Ramos (cell line): ENCODE measurements around the gene TBC1D14.

Experiments
- in situ Hi-C: fragments of 300-500 bp; cut with MboI; formaldehyde crosslinking; loops from one replicate; pipeline ENCODE4 v1.14.3; 2022; ENCODE audit warnings: low sequenced_read_pairs; ENCODE audit not compliant: unreplicated experiment

Gene TBC1D14

DNA sequence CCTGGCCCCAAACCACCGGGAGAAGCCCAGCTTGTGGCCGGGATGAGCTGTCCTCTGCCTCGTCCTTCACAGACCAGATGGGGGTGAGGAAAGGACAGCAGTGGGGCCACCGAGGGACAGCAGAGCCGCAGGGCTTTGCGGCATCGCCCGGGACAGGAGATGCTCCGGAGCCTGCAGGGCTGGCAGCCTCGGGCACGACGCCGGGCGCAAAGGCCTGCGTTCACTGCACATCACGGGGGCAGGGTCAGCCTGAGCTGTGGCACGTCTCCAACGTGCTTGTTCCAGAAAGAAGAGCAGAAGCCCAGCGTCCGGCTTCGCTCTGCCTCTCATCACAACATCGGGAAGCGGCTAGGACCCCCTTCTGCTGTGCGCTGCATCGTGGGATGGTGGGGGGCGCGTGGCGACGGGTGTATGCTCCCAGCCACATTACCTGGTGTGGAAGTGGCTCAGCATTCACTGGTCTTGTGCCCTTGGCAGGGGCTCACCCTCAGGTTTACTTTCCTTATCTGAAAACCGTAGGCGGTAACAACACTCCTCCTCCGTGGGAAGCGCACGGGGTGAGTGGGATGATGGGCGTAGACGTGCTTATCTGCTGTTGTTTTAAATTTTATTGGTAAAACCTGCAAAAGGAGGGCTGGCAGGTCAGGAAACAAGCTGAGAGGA lies 141.0 kb downstream of the TBC1D14 start:
- in situ Hi-C loops, result no loop called here

DNA sequence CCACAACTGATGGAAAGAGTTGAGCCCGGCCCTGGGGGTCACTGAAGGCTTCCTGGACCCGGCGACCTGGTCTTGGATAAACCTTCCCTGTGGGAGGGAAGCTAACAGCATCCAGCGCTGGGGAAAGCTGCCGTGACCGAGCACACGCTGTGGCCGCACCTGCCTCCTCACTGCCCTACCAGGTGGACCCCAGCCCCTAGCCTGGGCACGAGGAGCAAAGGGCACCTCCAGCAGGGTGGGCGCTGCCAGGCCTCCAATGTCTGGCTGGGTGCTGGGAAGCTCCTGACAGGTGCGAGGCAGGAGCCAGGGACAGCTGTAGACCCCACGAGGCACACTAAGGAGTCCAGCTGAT lies 141.5 kb downstream of the TBC1D14 start:
- in situ Hi-C loops, result no loop called here

DNA sequence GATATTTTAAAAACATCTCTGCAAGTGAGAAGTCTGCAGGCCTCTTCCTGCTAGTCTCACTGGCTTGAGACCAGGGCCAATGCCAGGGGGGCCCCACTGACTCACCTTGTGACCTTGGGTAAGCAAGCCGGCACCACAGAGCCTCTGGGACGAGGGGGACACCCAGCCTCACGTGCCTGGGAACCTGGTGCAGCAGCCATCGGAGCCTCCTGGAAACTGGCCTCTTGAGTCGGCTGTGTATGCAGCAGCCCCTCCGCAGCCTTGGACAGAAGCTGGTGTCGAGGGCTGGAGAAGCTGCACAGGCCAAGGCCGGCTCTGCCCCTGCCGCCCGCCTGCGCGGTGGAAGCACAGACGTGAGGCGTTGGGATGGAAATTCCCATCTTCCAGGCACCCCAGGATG lies 142.3 kb downstream of the TBC1D14 start:
- in situ Hi-C loops, result no loop called here

DNA sequence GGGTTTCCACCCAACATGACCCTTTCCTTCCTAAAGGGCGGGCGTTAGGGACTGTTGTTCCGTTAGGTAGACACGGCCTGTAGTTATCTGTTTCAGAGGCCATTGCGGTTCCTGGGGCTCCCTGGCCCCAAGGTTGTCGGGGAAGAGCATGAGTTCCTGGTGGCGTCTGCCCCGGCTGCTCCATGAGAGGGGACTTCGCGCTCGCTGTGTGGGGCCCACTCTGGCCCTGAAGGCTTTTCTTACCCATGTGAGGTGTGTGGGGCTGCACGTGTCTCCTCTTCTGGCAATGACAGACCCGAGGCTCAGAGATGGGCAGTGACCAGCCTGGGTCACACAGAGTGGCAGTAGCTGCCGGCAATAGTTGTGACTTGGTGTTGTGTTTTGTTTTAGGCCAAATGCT lies 142.7 kb downstream of the TBC1D14 start:
- in situ Hi-C loops, result no loop called here

DNA sequence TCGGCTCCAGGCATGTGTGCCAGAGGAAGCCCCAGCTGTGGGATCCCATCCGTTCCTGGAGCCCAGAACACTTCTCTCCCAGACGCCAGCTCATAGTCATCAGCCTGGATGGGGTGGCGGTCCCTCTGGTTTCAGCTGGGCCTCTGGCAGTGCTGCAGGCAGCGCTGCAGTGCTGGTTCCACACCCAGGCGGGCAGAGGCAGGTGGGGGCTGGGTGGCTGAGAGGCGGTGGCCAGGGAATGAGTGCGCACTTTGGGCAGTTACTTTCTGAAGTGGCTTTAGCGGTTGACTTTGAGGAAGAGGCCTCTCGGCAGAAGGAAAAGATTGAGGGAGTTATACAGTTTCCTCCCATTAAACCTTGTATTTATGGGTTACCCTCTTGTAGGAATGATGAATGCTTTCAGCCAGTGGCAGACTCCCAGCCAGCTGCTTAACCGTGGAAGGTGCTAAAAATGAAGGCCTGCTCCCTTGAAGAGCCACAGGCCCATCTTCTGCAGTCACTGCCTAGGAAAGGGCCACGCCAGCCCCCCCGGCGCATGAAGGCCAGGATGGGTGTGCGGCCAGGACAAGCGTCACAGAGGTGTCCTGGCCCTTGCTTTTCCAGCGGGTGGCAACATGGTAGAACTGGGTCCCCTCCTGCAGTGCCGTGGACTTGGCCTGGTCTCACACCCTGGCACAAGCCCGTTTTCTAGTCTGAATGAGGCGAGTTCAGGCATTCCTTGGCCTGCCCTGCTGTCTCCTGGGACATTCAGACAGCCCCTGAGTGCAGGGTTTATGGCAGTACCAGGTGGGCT lies 143.5 kb downstream of the TBC1D14 start:
- in situ Hi-C loops, result no loop called here

DNA sequence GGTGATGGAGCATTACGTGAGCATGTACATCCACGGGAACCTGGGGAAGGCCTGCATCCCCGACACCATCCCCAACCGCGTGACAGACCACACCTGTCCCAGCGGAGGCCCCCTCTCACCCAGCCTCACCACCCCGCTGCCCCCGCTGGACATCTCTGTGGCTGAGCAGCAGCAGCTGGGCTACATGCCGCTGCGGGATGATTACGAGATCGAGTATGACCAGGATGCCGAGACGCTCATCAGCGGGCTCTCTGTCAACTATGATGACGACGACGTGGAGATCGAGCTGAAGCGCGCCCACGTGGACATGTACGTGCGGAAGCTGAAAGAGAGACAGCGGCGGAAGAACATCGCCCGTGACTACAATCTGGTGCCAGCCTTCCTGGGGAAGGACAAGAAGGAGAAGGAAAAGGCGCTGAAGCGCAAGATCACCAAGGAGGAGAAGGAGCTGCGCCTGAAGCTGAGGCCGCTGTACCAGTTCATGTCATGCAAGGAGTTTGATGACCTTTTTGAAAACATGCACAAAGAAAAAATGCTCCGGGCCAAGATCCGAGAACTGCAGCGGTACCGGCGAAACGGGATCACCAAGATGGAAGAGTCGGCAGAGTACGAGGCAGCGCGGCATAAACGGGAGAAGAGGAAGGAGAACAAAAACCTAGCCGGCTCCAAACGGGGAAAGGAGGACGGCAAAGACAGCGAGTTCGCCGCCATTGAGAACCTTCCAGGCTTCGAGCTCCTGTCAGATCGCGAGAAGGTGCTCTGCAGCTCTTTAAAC lies 144.7 kb downstream of the TBC1D14 start:
- in situ Hi-C loops, result no loop called here

DNA sequence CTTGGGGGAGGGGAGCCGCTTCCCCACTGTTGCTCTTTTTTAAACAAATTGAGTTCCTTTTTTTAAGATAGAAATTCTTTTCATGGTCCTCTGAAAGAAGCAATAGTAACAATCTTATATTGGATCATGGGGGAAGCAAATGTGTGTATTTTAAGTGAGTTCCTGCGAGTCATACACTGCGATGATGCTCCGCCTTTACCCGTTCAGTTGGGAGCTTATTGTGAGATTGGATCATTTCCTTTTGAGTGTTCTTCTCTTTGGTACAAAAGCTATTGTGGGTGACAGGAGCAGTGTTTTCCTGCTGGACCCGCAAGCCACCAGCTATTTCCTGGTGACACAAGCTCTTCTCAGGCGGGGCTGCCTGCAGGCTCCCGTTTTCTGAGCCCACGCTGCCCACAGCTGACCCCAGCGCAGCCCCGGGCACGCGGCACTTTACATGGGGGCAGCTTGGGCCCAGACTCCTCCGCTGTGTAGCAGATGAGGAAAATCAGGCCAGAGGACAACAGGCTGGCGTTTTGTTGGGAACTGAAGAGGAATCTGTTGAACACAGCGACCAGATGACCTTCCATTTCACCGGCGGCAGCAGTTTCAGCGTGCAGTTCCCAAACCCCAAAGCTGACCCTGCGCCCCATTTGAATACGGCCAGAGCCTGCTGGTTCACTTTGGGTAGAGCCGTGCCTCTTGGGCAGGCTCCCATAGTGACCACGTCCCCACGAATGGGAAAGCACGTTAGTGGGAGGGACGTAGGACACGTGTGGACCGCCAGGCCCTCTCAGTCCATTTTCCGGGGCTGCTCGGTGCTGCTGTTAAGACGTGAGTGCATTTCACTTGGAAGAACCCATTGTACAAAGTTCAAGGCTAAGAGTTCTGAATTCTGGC lies 145.7 kb downstream of the TBC1D14 start:
- in situ Hi-C loops, result no loop called here

DNA sequence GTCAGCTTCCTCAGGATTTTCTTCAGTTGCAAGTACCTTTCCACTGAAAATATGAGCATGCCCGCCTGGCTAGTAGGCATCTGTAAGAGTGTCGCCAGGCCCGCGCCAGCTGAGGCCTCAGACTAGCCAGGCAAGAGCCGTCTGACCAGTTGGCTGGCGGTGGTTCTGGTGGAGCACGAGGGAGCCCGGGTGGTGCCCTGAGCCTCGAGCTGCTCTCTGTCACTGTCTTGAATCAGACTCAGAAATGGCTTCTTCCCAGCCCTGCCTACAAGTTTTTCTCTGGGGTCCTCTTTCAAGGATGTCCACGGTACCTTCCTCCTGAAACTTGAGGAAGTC lies 146.3 kb downstream of the TBC1D14 start:
- in situ Hi-C loops, result no loop called here

DNA sequence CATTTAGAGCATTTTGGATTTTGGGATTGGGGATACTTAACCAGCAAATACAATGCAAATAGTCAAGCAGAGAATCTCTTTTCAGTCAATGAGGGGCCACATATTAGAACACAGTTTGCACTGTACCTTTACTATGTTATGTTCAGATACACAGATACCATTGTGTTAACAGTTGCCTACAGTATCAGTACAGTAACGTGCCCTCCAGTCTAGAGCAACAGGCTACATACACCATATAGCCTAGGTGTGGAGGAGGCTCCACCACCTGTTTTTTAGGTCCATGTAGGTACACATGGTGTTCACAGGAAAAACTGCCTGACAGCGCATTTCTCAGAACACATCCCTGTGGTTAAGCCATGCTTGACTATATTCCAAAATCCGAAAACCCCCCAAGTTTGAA lies 149.2 kb downstream of the TBC1D14 start:
- in situ Hi-C loops, result no loop called here

DNA sequence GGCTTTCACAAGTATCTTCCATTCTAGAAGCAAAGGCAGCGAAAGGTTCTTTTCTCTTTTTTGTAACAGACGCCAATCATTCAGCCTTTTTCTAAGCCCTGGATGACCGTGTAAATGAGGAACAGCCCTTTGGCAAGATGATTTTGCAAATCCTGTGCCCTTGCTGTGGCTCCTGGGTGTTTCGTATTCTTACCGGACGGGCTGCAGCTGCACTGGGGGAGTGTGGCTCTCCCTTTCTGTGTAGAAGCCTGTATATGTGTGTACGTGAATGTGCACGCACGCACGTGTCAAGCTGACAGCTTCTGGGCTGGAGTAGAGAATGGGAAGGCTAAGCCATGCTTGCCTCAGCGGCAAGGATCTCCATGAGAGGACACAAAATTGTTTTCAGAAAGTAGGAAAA lies 150.0 kb downstream of the TBC1D14 start:
- in situ Hi-C loops, result no loop called here

DNA sequence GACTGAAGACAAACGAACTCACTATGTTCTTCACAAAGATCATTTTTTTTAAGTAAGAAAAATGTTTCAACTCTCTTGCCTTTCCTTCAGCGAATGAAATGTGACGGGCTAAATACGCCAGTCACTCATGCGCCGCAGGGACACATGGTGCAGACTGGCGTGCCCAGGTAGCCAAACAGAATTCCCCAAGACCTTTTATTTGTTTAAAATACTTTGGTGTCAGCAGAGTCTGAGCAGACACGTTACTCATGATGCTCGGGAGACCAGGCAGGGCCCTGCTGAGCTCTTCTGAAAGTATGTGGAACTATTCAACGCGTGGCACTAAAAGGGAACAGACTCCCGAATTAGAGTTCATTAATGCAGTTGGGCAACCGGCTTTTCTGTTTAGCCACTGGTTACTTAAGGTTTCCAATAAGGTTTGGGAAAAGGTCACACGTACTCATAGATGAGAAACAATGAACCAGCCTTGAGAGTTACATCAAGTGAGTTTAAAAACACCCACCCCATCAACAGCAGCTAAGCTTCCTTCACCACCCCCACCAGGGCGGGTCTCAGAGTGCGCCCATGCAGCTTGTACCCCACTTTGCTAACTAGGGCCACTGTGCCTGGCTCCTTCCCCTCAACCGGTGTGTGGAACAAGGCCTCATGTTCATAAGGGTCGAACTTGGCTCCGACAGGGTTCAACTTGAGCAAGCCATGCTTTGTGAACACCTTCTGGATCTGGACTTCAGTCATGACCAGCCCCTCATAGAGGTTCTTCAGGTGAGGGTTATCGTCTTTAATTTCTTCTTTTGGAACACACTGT lies 150.9 kb downstream of the TBC1D14 start:
- in situ Hi-C loops, result no loop called here

DNA sequence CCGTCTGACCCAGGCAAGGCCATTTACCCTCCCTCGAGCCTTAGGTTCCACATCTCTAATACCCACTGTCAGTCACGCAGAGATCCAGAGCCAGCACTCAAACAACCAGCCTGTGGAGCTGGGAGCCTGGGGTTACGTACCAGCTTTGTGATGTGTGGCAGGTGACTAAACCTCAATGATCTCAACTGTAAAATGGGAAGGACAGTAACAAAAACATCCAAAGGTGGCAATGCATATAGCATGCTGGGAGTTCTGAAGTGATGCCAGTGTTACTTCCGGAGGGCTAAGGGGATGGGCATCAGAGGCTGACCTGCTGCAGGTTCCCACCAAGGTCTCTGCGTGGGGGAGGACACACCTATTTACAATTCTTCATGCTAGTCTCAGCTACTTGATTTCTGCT lies 152.2 kb downstream of the TBC1D14 start:
- in situ Hi-C loops, result no loop called here

DNA sequence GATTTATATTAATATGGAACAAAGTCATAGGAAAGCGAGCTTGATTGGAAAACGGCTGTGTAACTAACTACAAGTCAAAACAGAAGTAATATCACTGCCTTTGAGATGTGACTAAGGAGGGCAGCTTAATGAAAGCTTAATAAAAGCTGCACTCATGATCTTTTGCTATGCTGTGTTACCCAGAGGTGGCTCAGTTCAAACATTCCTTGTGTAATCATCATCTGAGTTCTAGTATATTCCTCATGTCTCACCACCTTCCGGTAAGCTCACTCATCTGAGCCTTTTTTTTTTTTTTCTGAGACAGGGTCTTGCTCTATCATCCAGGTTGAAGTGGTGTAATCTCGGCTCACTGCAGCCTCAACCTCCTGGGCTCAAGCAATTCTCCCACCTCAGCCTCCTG lies 153.2 kb downstream of the TBC1D14 start:
- in situ Hi-C loops, result no loop called here

DNA sequence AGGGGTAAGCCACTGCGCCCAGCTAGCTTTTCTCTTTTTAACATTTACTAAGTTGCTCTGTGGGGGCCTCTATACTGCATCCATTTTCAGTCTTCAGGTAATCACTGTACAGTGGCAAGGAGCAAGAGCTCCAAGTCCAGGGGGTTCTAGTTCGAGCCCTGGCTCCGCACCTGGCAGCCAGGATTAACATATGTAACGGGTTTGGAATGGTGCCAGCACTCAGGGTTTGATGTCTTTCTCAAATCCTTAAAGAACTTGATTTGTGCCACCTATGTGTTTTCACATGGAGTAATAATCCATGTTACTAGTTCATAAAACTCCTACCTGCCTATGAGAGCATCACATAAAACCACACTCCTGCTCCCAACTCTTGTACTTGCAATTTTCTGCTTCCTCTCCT lies 153.7 kb downstream of the TBC1D14 start:
- in situ Hi-C loops, result no loop called here

DNA sequence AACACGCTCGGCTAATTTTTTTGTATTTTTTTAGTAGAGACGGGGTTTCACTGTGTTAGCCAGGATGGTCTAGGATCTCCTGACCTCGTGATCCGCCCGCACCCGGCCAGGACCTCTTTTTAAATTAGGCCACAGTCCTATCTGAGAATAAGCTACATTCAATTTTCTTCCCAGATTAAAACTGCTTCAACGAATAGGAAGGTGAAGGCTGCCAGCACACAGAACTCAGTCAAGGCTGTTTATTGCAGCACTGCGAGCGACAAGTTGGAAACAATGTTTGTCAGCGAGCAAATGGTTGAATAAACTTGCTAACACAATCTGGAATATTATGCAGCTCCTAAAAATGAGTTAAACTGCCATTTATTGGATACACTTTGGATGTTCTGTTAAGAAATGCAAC lies 156.4 kb downstream of the TBC1D14 start:
- in situ Hi-C loops, result no loop called here

DNA sequence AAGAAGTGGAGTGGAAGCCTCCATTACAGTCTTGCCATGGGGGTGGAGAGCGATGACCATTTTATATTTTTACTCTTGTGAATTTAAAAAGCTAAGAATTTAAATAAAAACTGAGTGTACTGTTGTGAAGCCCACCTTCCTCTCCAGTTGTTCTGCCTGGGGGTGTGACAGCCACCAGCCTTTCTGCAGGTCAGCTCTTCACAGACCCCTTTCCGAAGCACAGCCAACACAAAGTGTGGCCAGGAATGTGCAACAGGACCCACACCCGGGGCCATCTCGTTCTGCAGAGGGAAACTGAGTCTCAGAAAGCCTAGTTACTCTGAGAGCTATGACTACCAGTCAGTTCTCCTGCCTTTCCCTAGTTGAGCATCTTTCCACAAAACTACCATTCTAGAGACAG lies 156.9 kb downstream of the TBC1D14 start:
- in situ Hi-C loops, result no loop called here

DNA sequence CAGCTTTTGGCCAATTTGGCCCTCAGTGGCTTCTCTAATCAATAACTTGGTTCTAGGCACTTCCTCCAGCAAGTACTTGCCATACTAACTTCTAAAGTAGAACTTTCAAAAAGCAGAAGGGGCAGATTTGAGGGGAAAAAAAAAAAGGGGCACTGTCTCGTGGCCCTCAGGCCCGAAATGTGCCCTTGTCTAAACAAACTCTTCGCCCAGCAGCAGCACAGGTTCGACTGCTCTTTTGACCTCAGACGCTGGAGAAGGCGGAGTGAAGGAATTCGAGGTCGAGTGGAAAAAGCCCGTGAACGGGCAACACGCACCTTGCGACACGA lies 157.5 kb downstream of the TBC1D14 start:
- in situ Hi-C loops, result no loop called here

DNA sequence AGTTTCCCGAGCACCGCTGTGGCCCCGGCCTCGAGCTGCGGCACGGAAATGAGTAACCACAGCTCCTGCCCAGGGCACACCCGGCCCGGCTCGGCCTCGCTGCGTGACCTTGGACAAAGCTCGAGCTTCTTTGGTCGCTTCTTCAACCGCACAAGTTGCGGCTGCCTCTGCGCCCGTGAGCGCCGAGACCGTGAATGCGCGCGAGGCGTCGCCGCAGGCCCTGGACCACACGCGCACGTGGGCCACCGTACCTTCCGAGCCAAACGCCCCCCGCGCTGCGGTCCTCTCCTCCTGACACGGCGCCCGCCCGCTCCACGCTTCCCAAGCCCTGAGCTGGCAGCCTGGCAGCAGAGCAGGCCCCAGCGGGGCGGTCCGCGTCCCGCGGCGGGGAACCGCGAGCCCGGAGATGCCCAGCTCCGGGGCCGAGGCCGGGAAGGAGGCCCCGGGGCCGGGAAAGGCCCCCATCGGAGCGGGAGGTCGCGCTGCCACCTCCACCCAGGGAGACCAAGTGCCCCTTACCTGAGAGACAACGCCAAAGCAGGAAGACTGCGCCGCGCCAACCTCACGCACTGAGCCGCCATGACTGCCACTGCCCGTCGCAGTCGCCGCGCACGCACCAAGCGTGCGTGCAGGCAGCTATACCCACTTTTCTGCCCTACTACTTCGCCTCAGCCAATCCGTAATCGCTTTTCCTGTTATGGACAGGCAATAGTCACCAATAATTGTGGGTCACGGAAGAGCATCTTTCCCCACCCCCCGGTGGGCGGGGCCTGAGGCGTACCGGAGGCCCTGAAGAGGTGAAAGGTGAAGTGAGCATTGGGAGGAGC lies 158.0 kb downstream of the TBC1D14 start, which contains the start of gene GRPEL1:
Gene GRPEL1 (minus strand): TSS at position 613 of the 827 bp plus-strand sequence. CDS start 32 bp downstream, at position 581.
- in situ Hi-C loops, result no loop called here

DNA sequence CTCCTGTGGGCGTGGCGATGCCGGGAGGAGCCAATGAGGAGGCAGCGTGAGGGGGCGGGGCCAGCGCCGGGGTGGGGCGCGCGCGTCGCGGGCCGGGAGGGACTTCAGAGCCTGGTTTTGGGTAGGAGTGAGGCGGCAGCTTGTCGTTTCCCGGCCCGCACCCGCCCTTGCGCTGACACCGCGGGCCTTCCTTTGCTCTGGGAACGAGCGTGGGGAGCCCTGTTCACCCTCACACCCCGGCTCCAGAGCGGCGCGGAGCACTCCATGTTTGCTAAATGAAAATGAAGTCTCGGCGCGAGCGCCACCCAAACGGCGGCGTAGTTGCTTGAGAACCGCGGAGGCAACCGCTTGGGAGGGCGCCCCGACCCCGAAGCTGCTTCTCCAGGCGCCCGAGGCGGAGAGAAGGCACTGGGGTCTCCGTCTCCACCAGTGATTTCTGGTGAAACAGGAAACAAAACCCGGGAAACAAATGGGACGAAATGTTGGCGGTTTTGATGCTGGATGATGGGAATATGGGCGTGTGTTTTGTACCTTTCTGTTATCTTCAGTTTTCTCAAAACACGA lies 158.7 kb downstream of the TBC1D14 start:
- in situ Hi-C loops, result no loop called here
